GM19452 (cell line): ENCODE data around the gene LHFPL2.

ENCODE experiments used
- ATAC-seq: cut with Tn5 transposase; IDR thresholded peaks from one replicate; pipeline ENCODE4 v1.9.1; 2021; ENCODE audit not compliant: unreplicated experiment

The LHFPL2 gene

GRCh38 chr5:78547183-78547582, 101.4 kb downstream of the LHFPL2 start:
- ATAC-seq, result no peak

GRCh38 chr5:78546276-78546996, 102.1 kb downstream of the LHFPL2 start:
- ATAC-seq, result no peak

DNA sequence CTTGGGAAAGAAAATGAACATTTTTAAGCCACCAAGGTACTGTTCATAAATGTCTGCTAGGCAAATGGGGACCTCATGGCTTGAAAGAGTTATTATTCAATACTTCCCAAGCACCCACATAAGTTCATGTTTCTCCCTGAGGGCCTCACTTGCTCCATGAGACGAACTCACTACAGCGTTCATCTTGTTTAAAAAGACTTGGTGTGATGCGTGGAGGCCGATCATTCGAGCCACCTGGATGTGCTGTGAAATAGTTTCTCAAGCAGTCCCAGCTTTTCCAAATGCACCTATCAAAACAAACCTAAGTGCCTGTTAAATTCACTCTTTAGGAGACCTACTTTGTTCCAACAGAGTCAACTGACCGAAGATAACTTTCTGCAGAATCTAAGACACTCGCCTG, 103.2 kb downstream of the LHFPL2 start:
- ATAC-seq, result no peak

DNA sequence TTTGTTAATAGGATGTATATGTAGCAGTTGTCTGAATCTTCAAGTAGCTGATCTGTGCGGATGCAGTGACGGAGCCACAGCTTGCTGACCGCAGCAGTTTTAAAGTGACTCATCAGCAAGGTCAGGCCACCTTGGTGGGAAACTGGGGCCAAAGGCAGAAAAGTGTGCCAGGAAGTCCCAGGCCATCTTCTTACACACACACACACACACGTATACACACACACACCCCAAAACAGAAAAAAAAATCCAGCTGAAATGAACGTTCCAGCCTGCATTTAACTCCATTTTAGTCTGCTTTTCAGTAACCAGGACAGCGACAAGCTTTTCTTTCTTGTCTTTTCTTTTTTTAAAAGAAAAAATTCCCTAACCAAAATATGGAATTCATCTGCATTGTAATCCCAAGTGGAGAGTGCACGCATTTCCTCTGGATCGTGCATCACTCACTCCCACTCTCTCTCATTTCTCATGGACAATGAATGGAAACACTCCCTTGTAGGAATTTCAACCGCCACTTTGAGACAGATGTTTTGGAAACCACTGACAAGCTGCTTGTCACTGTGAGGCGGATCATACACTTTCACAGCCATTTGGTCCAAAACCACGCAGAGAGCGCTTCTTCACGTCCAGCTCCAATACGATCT, 103.9 kb downstream of the LHFPL2 start:
- ATAC-seq, result no peak

DNA sequence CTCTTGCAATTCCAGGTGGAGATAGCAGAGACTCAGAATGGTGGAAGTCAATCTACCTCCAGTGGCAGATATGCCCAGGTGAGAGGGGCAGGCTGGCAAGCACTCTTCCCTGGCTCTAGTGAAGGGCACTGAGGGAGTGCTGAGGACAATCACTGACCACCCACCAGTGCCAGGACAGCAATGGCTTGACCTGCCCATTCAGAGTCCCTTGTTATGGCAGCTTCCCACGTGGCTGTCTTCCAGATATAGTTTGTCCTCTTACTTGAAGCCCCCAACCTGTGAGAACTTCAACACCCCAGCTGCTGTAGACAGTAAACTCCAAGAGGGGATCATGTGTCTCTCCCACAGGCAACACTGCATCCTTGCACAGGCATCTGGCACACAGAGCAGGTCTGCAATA, 104.7 kb downstream of the LHFPL2 start:
- ATAC-seq, result no peak

DNA sequence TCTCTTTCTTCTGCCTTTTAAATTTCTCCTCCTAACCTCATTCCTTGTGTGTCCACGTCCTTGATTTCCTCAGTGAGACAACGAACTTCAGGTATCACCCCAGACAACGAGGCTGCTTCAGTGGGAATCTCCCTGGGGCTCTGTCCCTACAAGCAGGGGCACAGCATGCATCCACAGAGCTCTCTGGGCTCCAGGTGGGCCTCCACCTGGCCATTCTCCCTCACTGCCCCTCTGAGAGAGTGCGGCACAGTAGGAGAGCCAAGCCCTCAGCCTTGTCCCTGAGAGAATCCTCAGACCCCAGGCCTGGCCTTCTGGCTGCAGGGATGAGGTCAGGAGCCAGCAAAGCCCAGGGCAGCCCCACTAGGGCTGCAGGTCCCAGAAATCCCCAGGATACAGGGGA, 105.3 kb downstream of the LHFPL2 start:
- no peak for ATAC-seq

DNA sequence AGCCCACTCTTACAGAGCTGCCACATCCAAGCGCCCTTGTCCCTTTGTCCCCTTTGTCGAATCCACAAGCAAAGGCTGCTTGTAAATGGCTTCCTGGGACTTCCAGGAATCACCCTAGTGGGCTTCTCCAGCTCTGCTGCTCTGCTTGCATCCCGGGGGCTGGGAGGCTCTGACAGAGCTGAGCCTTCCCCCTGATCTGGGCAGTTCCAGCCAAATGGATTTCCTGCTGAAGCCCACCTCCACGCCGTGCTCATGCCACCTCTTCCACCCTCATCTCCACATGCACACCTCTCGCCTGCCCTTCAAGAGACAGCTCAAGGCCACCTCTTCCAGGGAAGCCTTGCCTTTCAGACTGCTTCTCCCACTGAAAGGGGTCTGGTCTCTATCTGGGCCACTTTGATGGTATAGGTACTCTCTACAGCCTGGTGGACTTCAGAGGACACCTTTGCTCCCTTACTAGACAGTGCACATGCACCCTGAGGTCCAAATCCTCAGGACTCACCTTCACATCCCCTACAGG, 106.2 kb downstream of the LHFPL2 start:
- no peak for ATAC-seq

GRCh38 chr5:78541086-78541654, 107.4 kb downstream of the LHFPL2 start:
- no peak for ATAC-seq

DNA sequence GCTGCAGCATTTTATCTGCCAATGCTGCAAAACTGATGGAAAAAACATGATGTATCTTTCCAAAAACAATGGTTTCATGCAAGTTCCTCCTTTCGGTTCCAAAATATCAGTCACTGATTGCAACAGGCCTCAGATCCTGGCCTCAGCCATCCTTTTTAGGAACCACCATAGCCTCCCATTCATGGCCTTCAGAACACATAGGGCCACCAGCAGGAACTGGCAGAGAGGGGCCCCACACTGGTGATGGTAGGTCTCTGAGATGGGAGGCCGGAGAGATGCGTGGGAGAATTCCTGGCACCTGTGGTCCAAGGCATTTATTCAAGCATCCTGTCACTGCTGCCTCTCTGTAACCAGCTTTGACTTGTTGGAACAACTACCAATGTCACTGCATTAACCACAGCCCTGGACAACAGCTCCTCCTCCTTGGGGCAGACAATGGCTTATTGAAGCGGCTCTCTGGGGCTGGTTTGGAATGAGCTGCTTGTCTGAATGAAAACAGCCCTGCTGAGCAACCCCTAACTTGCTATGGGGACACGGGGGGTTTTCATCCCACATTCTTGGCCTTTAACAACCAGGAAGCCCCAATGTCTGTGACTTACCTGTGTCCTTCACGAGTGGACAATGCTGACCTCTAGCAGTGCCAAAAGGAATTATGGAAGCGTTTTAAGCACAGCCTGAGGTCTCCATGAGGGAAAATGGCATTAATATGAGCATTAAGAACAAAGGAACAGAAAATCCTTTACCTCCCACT, 108.1 kb downstream of the LHFPL2 start:
- no peak for ATAC-seq

DNA sequence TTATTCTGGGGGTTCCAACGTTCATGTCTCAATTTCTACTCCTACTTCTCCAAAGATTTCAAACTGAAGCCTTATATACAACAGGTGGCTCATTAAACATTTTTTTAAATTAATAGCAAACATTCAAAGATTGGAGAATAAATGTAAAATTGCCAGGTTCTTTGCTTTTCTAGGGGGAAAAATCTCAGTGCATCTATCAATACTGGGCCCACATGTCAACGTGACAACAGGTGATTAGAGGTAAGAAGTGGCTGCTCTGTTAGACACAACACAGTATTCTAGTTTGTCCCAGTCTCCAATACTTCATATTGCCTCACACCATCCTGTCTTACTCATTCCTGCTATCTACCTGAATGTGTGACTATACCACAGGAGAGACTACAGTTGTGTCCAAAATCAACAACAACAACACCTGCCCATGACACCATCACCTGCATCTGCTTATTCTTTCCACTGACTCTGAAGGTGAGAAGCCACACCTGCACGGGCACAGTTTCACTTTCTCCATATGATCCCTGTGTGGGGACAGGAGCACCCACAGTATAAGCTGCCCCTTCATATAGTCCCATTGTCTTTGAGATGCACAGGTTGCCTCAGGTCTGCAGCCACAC, 110.2 kb downstream of the LHFPL2 start:
- no peak for ATAC-seq

- no peak for ATAC-seq
Observed at GRCh38 chr5:78537821-78538220, 110.8 kb downstream of the LHFPL2 start.

GRCh38 chr5:78537411-78537810, 111.2 kb downstream of the LHFPL2 start:
- ATAC-seq, result no peak

DNA sequence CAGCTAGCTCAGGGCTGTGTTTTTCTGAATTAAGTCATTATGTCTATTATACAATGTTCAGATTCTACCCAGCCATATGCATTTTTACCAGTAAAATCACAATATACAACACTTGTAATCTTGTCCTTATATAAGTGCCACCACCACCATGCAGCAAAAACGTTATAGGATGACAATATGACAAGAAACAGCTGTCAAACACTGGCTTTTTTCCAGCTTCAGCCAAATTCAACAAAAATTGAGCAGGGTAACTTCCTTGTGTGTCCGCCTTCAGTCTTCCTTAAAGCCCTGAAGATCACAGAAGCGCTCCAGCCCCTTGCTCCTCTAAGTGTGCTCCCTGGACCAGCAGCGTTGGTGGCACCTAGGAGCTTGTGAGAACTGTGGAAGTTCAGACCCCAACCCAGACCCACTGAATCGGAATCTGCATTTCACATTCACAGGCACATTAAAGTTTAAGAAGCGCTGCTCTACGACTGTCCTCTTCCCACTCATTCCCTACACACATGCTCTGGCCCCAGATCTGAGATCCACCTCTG, 111.8 kb downstream of the LHFPL2 start:
- ATAC-seq, result no peak

GRCh38 chr5:78534905-78535200, 113.7 kb downstream of the LHFPL2 start:
- no peak for ATAC-seq

DNA sequence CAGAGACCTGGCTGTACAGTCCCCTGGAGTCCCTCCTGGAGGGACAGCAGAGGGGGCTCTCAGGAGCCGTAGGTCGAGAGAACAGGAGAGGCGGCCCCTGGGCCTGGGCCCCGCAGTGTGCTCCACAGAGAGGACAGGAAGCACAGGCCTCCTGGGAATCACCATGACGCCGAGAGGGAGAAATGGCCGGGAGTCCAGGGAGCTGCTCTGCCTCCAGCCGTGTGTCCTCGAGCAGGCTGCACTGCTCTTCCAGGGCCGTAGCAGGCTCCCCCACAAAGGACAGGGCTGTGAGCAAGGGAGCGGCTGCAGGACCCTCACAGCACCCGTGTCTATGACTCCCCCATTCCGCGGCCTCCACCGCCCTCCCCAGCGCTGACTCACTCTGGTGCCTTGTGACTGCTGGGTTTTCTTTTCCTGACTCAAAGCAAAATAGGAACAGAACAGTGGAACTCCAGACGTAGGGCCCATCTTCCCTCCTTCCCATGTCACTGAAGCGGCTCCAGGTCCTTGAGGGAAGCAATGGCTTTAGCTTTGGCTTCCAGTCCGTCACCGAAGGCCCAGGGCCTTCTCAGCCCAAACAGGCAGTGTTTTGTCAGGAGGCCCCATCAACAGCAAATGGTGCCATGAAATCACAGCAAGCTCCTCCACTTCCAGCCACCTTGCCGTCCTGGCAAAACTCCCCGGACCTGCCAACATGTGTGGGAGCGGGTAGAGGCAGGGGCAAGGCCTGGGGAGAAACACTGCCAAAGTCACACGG, 114.2 kb downstream of the LHFPL2 start:
- ATAC-seq, result no peak

DNA sequence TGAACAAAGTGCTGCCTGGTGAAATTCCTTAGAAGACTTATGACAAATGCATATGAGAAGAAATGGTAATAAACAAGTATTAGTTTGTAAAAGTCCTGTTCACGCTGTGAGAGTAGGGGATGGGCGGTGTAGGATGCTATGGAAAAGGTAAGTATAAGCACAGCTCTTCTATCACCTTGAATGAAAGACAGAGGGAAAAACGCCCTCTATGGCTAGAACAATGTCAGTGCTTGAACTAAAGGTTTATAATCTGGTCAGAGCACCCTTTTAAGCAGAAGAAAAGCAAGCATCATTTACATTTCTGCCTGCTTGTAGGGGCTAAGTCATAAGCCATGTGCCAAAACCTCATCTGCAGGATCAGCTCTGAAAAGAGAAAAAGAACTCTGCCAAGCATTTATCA, 115.2 kb downstream of the LHFPL2 start:
- ATAC-seq, result no peak

DNA sequence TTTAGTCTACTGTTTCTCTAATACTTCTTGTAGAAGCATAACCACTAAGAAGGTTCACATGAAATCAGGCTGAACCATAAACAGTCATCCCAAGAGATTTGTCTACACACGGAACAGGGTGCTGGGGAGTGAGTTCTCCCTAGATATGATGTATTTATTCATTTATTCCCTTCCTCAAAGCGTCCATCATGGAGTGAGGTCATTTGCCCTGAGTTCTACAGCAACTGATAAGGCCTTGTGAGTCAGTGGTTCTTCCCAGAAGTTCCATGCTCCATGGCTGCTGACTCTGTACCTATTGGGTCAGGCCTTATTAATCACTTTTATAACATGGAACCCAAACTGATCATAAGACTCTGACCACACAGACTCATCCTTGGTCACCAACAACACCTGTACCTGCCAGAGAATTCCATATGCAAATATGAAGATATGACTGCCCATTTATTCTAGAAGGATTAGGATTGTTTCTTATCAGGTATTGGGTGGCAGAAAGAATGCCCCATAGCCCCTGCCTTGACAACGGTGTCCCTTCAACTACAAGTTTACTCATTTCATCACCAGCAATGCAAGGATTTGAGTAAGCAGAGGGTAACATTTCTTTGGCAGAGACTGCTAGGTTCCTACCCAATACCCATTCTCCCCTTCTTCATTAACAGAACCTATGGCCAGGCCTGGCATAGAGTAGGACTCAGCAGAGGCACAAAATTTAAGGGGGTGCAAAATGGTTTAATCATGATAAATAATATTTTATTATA, 118.1 kb downstream of the LHFPL2 start:
- ATAC-seq, result no peak

DNA sequence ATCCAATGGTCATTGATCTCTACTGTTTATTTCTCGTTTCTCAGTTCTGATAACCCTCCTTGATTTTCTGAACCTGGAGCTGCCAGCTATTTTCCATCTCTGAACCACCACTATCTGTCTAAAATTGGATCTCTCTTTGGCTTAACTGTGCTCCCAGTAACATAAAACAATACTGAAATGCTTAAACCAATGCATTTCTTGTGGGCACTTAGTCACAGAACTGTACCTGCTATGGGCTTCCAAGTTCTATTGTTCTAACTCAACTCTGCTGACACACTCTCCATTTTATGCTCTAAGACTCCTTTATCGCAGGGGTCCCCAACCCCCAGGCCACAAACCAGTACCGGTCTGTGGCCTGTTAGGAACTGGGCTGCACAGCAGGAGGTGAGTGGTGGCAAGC, 120.6 kb downstream of the LHFPL2 start:
- ATAC-seq, result no peak

DNA sequence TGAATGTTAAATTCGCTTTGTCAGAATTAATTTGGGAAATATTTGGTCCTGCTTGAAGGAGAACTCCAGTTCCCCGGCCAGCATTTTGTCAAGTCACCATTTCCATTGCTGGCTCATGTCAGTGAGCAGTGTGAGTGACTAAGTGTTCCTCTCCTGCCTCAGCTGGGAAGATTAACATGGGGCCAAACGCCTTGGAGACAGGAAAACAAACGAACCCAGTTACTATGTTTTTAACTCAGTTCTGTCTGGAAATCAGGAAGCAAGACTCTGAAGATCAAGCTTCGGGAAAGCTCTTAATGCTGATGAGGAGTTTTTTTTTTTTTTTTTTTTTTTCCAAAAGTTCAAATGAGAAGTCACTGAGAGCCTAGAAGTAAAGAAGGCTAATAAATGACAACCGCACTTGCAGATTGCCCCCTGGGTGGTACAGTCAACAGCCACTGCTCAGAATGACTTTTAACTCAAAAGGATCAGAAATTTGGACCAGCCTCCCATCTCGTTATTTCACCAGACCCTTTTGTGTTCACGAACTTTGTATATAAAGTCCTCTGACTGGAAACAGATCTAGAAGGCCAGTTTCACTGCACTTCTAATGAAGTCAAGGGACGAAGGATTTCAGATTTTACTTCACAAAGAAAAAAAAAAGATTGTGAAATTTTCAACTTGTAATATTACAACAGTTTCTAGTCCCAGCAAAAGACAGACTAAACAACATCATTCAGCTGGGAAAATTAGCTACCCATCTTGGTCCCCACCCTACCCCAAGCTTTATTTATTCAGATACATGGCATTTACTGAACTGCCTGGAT, 121.3 kb downstream of the LHFPL2 start:
- no peak for ATAC-seq
